Transverse colon (tissue), 4 donors: Measurements from ENCODE around the gene GFAP.

Experiments used
- CTCF ChIP-seq, 5 experiments: fragments of 200-600 bp in 3 of 5; fragments of 450-650 bp in 2 of 5; sonication (generic) in 3 of 5; IDR thresholded peaks; 1 replicate in 2 of 5; 2 replicates in 3 of 5; pipeline ENCODE4 v1.5.1; 2016 to 2017; ENCODE audit warnings: antibody characterized with exemption in 5 of 5, inconsistent platforms in 3 of 5, mild to moderate bottlenecking in 2 of 5, moderate library complexity in 1 of 5
- POLR2A ChIP-seq: fragments of 450-650 bp; IDR thresholded peaks from one replicate; pipeline ENCODE4 v1.6.1; 2016; ENCODE audit warnings: antibody characterized with exemption, mild to moderate bottlenecking, moderate library complexity
- POLR2AphosphoS5 ChIP-seq, 3 donors: sonication (generic); formaldehyde crosslinking; IDR thresholded peaks; one replicate each; pipeline ENCODE4 v1.6.1; 2016; ENCODE audit warnings: antibody characterized with exemption in 3 of 3

- TF ChIP-seq CTCF (IDR thresholded peaks at IDR 0.05) (no peak), POLR2AphosphoS5 (IDR thresholded peaks at IDR 0.05) (no peak), POLR2A (no peak)
Measured at GRCh38 chr17:44932787-44933097, 17.4 kb upstream of the GFAP start.
